ENCODE data around the gene RIPK4. TPM values are rescaled to one million over a fixed set of nuclear protein-coding genes. Genes with fewer than 3 reads are reported as not detected.

Gene RIPK4
- not detected in 2 replicates for total RNA-seq (2014; rRNA removed; shearing (Covaris generic))

DNA sequence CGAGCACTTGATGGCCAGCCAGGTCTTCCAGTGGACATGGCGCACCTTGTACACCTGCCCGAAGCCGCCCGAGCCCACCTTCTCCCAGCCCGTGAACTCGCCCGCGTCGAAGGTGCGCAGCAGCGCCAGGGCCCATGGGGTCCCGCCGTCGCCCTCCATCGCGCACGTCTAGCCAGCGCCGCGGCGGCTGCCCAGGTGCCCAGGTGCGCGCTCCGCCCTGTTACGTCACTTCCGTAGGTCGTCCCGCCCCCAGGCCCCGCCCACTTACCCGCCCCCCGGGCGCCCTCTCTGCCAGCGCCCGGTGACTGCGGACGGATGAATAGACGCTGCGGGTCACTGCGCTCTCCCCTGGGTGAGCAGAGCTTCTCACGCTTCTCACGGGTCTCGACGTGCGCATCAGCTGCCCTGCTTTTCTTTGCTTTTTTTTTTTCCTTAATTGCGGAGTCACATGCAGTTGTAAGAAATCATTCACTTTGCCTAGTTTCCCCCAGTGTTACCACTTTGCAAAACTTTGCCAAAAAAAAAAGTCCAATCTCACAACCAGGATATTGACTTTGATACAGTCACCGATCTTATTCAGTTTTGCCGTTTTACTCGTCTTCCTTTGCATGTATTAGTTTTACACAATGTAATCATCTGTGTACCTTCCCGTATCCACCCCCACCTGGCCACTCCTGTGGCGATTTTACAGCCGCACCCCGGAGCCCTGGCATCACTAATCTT, at the start of gene RIPK4:
TSS of gene RIPK4 (minus strand) at position 170 of the 723 bp plus-strand sequence. CDS start at position 159, 11 bp downstream.
- no peak within 1 kb of the TSS for H3K4me3 ChIP-seq
- no peaks in the 10 kb centered on the region for H3K9me3 ChIP-seq (replicated peaks)
- H3K27ac ChIP-seq: no peak within 1 kb of the TSS
- no peak for DNase-seq
- H3K4me1 ChIP-seq: no peaks in the 10 kb centered on the region
- H3K36me3 ChIP-seq: no peaks in the 10 kb centered on the region
- H3K27me3 ChIP-seq: peaks cover 22% of the 10 kb centered on the region; the same call in 1 of the 2 replicates

GRCh38 chr21:41815652-41816582, 49.1 kb upstream of the RIPK4 start:
- Histone ChIP-seq H3K4me3 (no peak overlapping the region), H3K36me3 (no peaks in the 10 kb centered on the region), H3K27ac (no peak overlapping the region), H3K9me3 (replicated peaks) (no peaks in the 10 kb centered on the region), H3K4me1 (no peaks in the 10 kb centered on the region), H3K27me3 (no peaks in the 10 kb centered on the region)
- no peak for DNase-seq

GRCh38 chr21:41813226-41813625, 46.4 kb upstream of the RIPK4 start:
- no peak for DNase-seq
- Histone ChIP-seq H3K9me3 (replicated peaks) (no peaks in the 10 kb centered on the region), H3K27me3 (no peaks in the 10 kb centered on the region), H3K4me1 (no peaks in the 10 kb centered on the region), H3K4me3 (no peak overlapping the region), H3K36me3 (no peaks in the 10 kb centered on the region), H3K27ac (no peak overlapping the region)

DNA sequence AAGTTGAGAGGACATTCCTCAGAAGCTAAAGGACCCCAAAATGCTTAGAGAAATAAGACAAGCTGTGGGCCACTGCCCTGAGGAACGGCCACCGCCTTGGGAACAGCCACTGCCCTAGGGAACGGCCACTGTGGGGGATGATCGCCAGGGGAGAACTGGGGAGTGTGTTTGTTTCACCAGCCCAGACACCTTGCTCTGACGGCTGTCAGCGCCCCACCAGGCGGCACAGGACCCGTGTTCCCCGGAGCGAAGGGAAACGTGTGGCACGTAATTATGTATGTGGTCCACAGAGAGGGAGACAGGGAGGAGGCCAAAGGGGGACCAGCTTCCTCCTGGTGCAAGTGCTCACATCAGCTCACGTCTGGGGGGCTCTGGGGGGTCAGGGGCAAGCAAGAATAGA, 45.8 kb upstream of the RIPK4 start:
- DNase-seq: no peak
- no peak overlapping the region for H3K27ac ChIP-seq
- H3K27me3 ChIP-seq: no peaks in the 10 kb centered on the region
- H3K4me1 ChIP-seq: no peaks in the 10 kb centered on the region
- H3K36me3 ChIP-seq: no peaks in the 10 kb centered on the region
- H3K4me3 ChIP-seq: no peak overlapping the region
- H3K9me3 ChIP-seq (replicated peaks): no peaks in the 10 kb centered on the region

DNA sequence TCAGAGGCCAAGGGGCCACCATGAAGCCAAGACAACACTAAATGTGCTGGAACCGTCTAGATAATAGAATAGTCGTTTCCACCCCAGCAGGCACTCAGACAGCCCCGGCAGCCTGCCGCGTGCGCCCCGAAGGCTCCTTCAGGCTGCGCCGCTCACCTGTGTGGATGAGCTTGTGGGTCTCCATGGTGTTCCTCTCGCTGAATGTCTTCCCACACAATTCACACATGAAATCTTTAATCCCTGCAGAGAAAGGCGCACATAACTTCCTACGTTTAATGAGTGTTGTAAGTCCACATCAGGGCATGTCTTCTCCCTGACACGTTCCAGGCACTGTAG, 43.7 kb upstream of the RIPK4 start:
- H3K4me1 ChIP-seq: no peaks in the 10 kb centered on the region
- H3K9me3 ChIP-seq (replicated peaks): no peaks in the 10 kb centered on the region
- H3K27ac ChIP-seq: no peak overlapping the region
- no peak overlapping the region for H3K4me3 ChIP-seq
- no peaks in the 10 kb centered on the region for H3K27me3 ChIP-seq
- DNase-seq: no peak
- H3K36me3 ChIP-seq: no peaks in the 10 kb centered on the region

DNA sequence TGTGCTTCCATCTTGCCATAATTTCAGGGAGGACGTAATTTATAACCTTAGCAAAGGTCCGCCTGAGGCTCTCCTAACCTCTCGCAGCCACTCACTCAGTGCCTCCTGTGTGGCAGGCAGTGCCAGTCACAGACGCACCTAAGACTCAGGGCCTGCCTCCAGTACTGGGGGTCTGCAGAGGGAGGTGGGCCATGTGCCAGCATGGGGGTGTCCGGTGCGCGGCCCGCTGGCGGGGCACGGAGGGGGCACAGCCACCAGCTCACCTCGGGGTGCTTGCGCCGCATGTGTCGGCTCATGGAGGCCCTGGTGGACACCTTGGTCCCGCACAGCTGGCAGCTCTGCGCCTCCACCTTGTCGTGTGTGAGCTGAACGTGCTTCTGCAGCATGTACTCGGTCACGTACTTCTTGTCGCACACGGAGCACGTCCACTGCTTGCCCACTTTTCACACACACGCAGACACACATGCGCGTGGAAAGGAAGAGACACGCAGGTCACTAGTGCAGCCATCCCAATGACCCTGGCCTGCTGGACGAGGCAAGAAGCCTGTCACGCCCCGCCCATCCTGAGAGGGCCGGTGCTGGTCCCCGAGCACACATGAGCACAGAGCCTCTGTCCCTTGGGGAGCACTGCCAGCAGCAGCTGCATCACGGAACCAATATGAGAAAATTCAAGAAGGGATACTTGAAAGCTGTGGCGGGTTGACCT, 43.2 kb upstream of the RIPK4 start:
- no peaks in the 10 kb centered on the region for H3K4me1 ChIP-seq
- no peaks in the 10 kb centered on the region for H3K9me3 ChIP-seq (replicated peaks)
- H3K27me3 ChIP-seq: no peaks in the 10 kb centered on the region
- H3K4me3 ChIP-seq: no peak overlapping the region
- H3K27ac ChIP-seq: no peak overlapping the region
- H3K36me3 ChIP-seq: no peaks in the 10 kb centered on the region
- DNase-seq: no peak

DNA sequence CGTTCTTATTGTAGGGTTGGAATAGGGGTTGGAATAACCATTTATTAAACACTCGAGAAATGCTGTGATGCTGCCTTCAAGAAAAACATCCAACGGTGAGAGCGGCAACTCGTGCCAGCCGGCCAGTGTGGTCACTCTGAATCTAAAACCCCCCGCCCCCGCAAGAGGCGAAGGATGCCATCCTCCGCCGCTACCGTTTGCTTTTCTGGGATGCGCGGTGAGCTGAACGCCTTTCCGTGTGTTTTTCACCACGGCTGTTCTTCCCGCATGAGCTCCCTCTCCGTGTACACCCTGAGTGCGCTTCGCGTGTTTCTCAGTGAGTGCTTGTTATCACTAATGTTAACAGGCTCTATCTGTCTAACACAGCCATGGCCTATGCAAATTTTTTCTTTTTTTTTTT, 42.0 kb upstream of the RIPK4 start:
- DNase-seq: no peak
- no peaks in the 10 kb centered on the region for H3K4me1 ChIP-seq
- no peaks in the 10 kb centered on the region for H3K27me3 ChIP-seq
- H3K27ac ChIP-seq: no peak overlapping the region
- no peak overlapping the region for H3K4me3 ChIP-seq
- no peaks in the 10 kb centered on the region for H3K9me3 ChIP-seq (replicated peaks)
- H3K36me3 ChIP-seq: no peaks in the 10 kb centered on the region

GRCh38 chr21:41808094-41808493, 41.2 kb upstream of the RIPK4 start:
- no peaks in the 10 kb centered on the region for H3K27me3 ChIP-seq
- no peak for DNase-seq
- H3K9me3 ChIP-seq (replicated peaks): no peaks in the 10 kb centered on the region
- no peak overlapping the region for H3K27ac ChIP-seq
- no peaks in the 10 kb centered on the region for H3K36me3 ChIP-seq
- H3K4me3 ChIP-seq: no peak overlapping the region
- no peaks in the 10 kb centered on the region for H3K4me1 ChIP-seq

GRCh38 chr21:41806773-41807172, 39.9 kb upstream of the RIPK4 start:
- Histone ChIP-seq H3K36me3 (no peaks in the 10 kb centered on the region), H3K27me3 (no peaks in the 10 kb centered on the region), H3K9me3 (replicated peaks) (no peaks in the 10 kb centered on the region), H3K27ac (no peak overlapping the region), H3K4me1 (no peaks in the 10 kb centered on the region), H3K4me3 (no peak overlapping the region)
- DNase-seq: no peak

DNA sequence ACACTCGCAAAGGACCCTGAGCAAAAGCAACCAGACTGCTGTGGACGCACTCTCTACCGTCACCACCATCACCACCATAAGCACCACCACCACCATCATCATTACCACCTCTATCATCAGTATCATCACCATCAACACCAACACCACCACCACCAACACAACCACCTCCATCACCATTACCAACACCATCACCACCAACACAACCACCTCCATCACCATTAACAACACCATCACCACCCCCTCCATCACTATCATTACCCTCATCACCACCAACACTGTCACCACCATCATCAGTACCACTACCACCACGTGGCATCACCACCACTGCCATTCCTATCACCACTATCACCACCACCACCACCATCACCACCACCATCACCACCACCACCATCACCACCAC, 38.8 kb upstream of the RIPK4 start:
- H3K4me1 ChIP-seq: no peaks in the 10 kb centered on the region
- H3K27me3 ChIP-seq: no peaks in the 10 kb centered on the region
- no peak for DNase-seq
- H3K27ac ChIP-seq: no peak overlapping the region
- no peaks in the 10 kb centered on the region for H3K36me3 ChIP-seq
- no peaks in the 10 kb centered on the region for H3K9me3 ChIP-seq (replicated peaks)
- H3K4me3 ChIP-seq: no peak overlapping the region

DNA sequence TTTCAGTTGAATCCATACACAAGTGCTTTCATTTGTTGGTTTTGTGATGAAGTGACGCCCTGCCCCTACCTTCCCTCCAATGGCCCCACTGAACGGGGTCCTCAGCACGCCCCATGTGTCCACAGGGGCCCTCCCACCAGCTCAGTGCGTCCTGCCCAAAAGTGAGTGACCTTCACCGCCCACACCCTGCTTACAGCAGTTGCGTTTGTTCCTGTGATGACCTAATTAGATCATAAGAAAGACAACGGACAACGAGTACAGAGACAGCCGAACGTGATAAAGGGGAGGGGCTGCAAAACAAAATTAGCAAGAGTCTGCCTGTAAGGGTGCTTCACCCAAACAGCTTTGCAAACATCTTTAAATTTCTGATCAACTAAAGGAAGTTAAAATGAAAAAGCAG, 38.2 kb upstream of the RIPK4 start:
- no peak for DNase-seq
- no peaks in the 10 kb centered on the region for H3K9me3 ChIP-seq (replicated peaks)
- no peak overlapping the region for H3K27ac ChIP-seq
- no peaks in the 10 kb centered on the region for H3K27me3 ChIP-seq
- no peak overlapping the region for H3K4me3 ChIP-seq
- no peaks in the 10 kb centered on the region for H3K4me1 ChIP-seq
- H3K36me3 ChIP-seq: no peaks in the 10 kb centered on the region

DNA sequence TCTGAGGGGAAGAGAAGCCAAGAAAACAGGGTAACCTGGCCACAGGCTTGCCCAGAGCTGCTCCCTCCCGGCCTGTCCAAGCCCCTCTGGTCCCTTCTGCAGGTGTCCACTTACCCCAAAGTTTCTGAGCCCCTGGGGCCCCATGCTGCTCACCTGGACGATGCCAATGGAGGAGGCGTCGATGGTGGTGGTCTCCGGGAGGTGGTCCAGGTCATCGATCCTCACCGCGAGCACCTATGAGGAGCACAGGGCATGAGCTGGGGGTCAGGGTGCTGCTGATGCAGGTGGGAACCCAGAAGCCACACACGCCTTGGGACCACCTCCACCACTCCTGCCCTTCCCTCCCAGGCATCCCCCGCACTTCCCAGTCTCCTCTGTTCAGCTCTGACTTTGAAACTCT, 37.5 kb upstream of the RIPK4 start:
- no peaks in the 10 kb centered on the region for H3K4me1 ChIP-seq
- no peak overlapping the region for H3K27ac ChIP-seq
- no peaks in the 10 kb centered on the region for H3K36me3 ChIP-seq
- DNase-seq: no peak
- H3K27me3 ChIP-seq: no peaks in the 10 kb centered on the region
- no peaks in the 10 kb centered on the region for H3K9me3 ChIP-seq (replicated peaks)
- H3K4me3 ChIP-seq: no peak overlapping the region

- Histone ChIP-seq H3K4me1 (no peaks in the 10 kb centered on the region), H3K36me3 (no peaks in the 10 kb centered on the region), H3K9me3 (replicated peaks) (no peaks in the 10 kb centered on the region), H3K4me3 (no peak overlapping the region), H3K27ac (no peak overlapping the region), H3K27me3 (no peaks in the 10 kb centered on the region)
- no peak for DNase-seq
These were observed 36.5 kb upstream of the RIPK4 start for GRCh38 chr21:41803316-41803715.

- H3K4me3 ChIP-seq: no peak overlapping the region
- DNase-seq: no peak
- no peaks in the 10 kb centered on the region for H3K9me3 ChIP-seq (replicated peaks)
- no peaks in the 10 kb centered on the region for H3K4me1 ChIP-seq
- H3K27me3 ChIP-seq: no peaks in the 10 kb centered on the region
- no peaks in the 10 kb centered on the region for H3K36me3 ChIP-seq
- no peak overlapping the region for H3K27ac ChIP-seq
These were observed 35.8 kb upstream of the RIPK4 start for GRCh38 chr21:41802684-41803083.

DNA sequence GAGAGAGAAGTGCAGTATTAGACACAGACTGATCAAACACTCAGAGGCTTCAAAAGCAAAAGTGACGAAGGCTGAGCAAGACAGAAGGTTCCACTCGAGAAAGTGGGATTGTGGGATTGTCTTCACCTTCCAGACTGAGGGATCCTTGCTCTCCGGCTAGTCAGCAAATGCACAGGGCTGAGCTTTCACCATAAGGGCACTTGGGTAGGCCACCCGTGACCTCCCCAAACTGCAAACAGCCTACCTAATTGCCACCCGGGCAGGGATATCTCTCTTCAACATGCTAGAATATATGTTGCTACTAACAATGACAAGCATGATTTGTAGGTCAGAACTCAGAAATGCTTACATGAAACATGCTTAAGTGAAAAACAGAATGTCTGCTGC, 35.3 kb upstream of the RIPK4 start:
- Histone ChIP-seq H3K27ac (no peak overlapping the region), H3K36me3 (no peaks in the 10 kb centered on the region), H3K4me1 (no peaks in the 10 kb centered on the region), H3K27me3 (no peaks in the 10 kb centered on the region), H3K4me3 (no peak overlapping the region), H3K9me3 (replicated peaks) (no peaks in the 10 kb centered on the region)
- no peak for DNase-seq
